ENCODE measurements around the gene NOXA1.

NOXA1 gene

DNA sequence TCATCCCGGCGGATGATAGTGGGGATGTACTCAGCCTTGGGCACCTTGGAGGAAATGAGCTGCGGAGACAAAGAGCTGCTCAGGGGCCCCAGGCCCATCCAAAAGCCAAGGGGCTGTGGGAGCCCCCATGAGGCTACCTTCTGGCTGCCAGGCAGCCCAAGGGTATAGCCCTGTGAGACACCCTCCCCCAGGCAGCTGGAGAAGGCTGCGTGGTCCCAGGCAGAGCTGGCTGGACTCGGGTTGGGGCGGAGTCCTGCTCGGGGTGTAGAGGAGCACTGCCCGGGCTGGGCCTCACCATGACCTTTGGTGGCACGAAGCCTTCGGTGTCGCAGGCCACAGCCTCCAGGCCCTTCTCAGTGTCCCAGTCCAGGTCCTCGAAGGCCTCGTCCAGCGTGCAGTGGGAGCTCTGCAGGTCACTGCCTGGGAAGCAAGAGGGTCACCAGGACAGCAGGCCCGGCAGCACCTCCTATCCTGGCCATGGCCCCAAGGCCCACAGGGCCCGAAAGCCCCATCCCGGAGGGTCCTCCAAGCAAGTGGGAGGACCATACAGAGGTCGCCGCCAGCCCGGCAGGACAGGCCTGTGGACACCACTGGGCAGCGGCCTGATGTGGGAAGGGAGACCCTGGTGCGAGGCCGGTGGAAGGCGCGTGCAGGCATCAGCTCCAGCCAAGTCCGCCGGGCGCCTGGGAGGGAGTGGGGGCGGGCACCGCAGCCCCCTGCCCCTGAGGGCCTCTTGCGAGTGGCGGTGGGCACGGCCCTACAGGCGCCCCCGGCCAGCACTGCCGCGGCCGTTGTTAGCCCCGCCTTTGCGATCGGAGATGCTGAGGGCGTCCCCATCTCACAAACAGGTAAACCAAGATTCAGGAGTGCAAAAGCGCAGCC, 29.8 kb downstream of the NOXA1 start:
- 91 to 96% methylated on average over 41 of the region's 43 CpGs for WGBS, 2 experiments (ENCODE audit: insufficient coverage in 2 of 2)
- Histone ChIP-seq H3K36me3 (ENCODE audit: control insufficient read depth, insufficient read depth, low read length) (peaks cover 57% of the 10 kb centered on the region), H3K9me3 (ENCODE audit: control insufficient read depth, low read length) (no peaks in the 10 kb centered on the region), H3K4me1 (ENCODE audit: control insufficient read depth, insufficient read depth, low read length, poor library complexity, severe bottlenecking) (peaks cover 18% of the 10 kb centered on the region), H3K4me3 (ENCODE audit: extremely low read depth, insufficient read depth, low read length, poor library complexity, severe bottlenecking) (peak overlapping the region; percentile 19), H3K27ac (ENCODE audit: low read depth, low read length, severe bottlenecking) (no peak overlapping the region)

DNA sequence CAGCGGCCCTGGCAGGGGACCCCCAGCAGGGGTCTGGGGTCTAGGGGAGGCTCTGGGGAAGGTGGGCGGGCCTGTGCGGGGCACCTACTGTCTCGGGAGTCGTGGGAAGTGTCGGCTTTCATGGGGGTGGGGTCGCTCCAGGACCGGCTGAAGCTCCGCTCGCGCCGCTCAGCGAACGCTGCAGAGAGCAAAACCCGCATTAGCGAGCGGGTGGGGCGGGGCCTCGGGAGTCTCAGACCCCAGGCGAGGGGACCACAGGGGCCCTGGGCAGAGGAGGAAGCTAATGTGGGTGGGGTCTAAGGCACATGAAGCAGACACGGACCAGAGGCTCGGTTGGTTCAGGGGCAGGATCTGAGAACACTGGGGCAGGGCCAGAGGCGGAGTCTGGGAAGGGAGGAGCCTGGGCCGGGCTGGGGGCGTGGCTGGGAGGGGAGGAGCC, 30.5 kb downstream of the NOXA1 start:
- peaks cover 57% of the 10 kb centered on the region for H3K36me3 ChIP-seq (ENCODE audit: control insufficient read depth, insufficient read depth, low read length)
- H3K9me3 ChIP-seq (ENCODE audit: control insufficient read depth, low read length): no peaks in the 10 kb centered on the region
- H3K27ac ChIP-seq (ENCODE audit: low read depth, low read length, severe bottlenecking): no peak overlapping the region
- WGBS, 2 experiments (ENCODE audit: insufficient coverage in 2 of 2): 22 to 33% methylated on average over 12 to 20 of the region's 25 CpGs
- peak overlapping the region; percentile 19 for H3K4me3 ChIP-seq (ENCODE audit: extremely low read depth, insufficient read depth, low read length, poor library complexity, severe bottlenecking)
- H3K4me1 ChIP-seq (ENCODE audit: control insufficient read depth, insufficient read depth, low read length, poor library complexity, severe bottlenecking): peaks cover 18% of the 10 kb centered on the region

DNA sequence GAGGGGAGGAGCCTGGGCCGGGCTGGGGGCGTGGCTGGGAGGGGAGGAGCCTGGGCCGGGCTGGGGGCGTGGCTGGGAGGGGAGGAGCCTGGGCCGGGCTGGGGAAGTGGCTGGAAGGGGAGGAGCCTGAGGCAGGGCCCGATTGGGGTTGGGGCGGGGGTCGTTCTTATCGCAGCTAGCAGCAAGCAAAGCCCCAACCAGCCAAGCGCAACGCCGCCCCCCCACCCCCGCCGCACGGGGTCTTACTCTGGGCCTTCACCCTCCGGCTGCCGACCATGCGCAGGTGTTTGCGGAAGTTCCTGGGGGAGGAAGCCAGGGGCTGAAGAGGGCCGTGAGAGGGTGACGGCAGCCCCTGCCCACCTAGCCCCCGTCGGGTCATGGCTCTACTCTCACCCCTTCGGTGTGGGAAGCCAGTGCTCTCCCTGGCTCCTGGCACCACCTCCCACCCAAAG, 31.0 kb downstream of the NOXA1 start:
- 36 to 37% methylated on average over 6 to 17 of the region's 24 CpGs for WGBS, 2 experiments (ENCODE audit: insufficient coverage in 2 of 2)
- peaks cover 54% of the 10 kb centered on the region for H3K36me3 ChIP-seq (ENCODE audit: control insufficient read depth, insufficient read depth, low read length)
- peaks cover 18% of the 10 kb centered on the region for H3K4me1 ChIP-seq (ENCODE audit: control insufficient read depth, insufficient read depth, low read length, poor library complexity, severe bottlenecking)
- H3K27ac ChIP-seq (ENCODE audit: low read depth, low read length, severe bottlenecking): peak overlapping the region; percentile 39
- H3K9me3 ChIP-seq (ENCODE audit: control insufficient read depth, low read length): no peaks in the 10 kb centered on the region
- no peak overlapping the region for H3K4me3 ChIP-seq (ENCODE audit: extremely low read depth, insufficient read depth, low read length, poor library complexity, severe bottlenecking)

DNA sequence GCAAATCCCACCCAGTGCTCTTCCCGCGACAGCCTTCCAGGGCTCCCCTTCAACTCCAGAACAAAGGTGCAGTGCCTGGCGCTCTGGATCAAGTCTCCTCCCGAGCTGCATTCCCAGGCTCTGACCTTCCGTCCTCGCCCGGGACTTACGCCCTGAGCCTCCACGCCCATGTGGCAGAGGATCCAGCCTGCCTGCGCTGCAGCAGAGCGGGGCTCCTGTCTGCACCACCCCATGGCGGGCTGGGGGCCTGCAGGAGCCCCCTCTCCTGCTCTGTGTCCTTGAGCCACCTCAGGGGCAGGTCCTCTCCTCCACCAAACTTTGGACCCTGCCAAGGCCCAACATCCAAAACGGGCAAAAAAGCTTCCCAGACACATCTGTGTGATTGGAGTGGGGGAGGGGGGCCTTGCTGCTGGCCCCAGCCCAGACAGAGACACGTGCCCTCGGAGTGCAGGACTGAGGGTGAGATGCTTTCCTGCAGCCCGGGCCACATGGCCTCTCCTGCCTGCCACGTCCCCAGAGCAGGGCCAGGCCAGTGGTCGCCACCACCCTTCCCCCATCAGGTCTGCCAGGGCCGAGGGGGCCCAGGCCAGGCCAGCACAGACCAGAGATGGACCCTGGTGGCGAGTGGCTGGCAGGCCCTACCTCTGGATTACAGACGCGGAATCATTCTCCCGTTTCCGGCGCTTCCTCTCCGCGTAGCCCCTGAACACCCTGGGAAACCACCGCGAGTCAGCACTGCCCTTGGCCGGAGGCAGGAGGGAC, 31.6 kb downstream of the NOXA1 start:
- Histone ChIP-seq H3K4me1 (ENCODE audit: control insufficient read depth, insufficient read depth, low read length, poor library complexity, severe bottlenecking) (peaks cover 21% of the 10 kb centered on the region), H3K4me3 (ENCODE audit: extremely low read depth, insufficient read depth, low read length, poor library complexity, severe bottlenecking) (no peak overlapping the region), H3K36me3 (ENCODE audit: control insufficient read depth, insufficient read depth, low read length) (peaks cover 48% of the 10 kb centered on the region), H3K27ac (ENCODE audit: low read depth, low read length, severe bottlenecking) (peak overlapping the region; percentile 49), H3K9me3 (ENCODE audit: control insufficient read depth, low read length) (no peaks in the 10 kb centered on the region)
- 84 to 86% methylated on average over 27 of the region's 30 CpGs for WGBS, 2 experiments (ENCODE audit: insufficient coverage in 2 of 2)

- H3K27ac ChIP-seq (ENCODE audit: low read depth, low read length, severe bottlenecking): no peak overlapping the region
Measured at GRCh38 chr9:137455359-137455991, 32.3 kb downstream of the NOXA1 start.

GRCh38 chr9:137456061-137456863, 33.1 kb downstream of the NOXA1 start:
- Histone ChIP-seq H3K36me3 (ENCODE audit: control insufficient read depth, insufficient read depth, low read length) (peaks cover 44% of the 10 kb centered on the region), H3K4me3 (ENCODE audit: extremely low read depth, insufficient read depth, low read length, poor library complexity, severe bottlenecking) (no peak overlapping the region), H3K9me3 (ENCODE audit: control insufficient read depth, low read length) (no peaks in the 10 kb centered on the region), H3K4me1 (ENCODE audit: control insufficient read depth, insufficient read depth, low read length, poor library complexity, severe bottlenecking) (peaks cover 21% of the 10 kb centered on the region), H3K27ac (ENCODE audit: low read depth, low read length, severe bottlenecking) (no peak overlapping the region)
- WGBS, 2 experiments (ENCODE audit: insufficient coverage in 2 of 2): 90 to 93% methylated on average over 11 to 12 of the region's 12 CpGs

More at GRCh38 chr9:137455359-137455991, 32.3 kb downstream of the NOXA1 start:
- WGBS, 2 experiments (ENCODE audit: insufficient coverage in 2 of 2): 90% methylated on average over 11 to 15 of the region's 18 CpGs
- H3K36me3 ChIP-seq (ENCODE audit: control insufficient read depth, insufficient read depth, low read length): peaks cover 44% of the 10 kb centered on the region
- H3K9me3 ChIP-seq (ENCODE audit: control insufficient read depth, low read length): no peaks in the 10 kb centered on the region
- no peak overlapping the region for H3K4me3 ChIP-seq (ENCODE audit: extremely low read depth, insufficient read depth, low read length, poor library complexity, severe bottlenecking)
- H3K4me1 ChIP-seq (ENCODE audit: control insufficient read depth, insufficient read depth, low read length, poor library complexity, severe bottlenecking): peaks cover 21% of the 10 kb centered on the region

DNA sequence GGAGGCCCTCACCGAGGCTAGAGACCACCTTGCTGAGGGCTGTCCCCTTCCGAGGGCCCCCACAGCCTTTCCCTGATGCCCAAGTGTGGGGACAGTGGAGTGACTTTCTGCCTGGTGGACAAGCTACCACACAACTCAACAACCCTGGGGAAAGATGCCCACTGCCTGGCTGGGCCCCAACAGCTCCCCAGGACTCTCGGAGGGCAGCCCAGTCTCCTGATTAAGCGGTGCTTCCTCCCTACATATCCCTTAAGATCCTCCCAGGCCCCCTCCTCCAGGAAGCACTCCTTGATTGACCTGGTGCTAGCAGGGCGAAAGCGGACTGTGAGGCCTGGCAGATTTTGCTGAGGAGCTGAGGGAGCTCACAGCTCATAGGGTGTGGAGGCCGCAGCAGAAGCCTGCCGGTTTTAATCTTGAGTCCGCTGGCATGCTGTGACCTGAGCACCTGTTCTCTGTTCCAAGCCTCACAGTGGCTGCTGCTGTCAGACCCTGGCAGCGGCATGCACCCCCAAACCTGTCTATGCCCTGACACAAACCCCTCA, 33.7 kb downstream of the NOXA1 start:
- 91 to 94% methylated on average over 6 to 9 of the region's 10 CpGs for WGBS, 2 experiments (ENCODE audit: insufficient coverage in 2 of 2)
- H3K4me3 ChIP-seq (ENCODE audit: extremely low read depth, insufficient read depth, low read length, poor library complexity, severe bottlenecking): no peak overlapping the region

DNA sequence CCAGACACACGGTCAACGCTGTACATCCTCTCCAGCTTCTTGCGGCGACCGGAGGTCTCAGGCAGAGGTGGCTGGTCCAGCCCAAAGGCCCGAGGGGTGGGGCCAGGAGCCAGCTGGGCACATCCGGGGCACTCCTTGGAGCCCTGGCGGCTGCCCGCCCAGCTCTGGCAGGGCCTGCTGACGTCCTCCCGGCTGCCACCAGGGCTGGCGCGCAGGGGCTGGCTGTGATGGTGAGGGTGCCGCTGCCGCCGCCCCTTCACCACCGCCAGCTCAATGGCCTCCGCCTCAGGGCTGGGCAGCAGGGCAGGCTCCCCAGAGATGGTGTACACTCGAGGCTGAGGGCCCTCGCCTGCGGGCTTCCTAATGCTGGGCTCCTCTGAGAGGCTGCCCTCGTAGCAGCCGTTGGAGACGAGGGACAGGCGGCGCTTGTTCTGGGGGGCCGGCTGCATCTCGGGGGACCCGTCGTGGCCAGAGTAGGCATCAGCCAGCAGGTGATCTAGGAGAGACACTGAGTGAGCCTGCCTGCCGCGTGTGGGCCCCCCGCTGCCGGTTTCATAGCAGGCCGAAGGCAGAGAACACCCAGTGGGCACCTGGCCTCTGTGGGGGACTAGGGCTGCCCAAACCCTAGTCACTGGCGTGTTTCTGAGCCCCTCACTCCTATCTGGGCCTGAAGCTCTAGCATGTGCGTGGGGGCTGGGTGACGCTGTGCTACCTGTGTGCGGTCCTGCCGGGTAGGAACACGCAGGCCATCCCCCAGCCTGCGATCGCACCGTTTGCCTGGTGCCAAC, 34.4 kb downstream of the NOXA1 start:
- Histone ChIP-seq H3K36me3 (ENCODE audit: control insufficient read depth, insufficient read depth, low read length) (peaks cover 38% of the 10 kb centered on the region), H3K4me1 (ENCODE audit: control insufficient read depth, insufficient read depth, low read length, poor library complexity, severe bottlenecking) (peaks cover 21% of the 10 kb centered on the region), H3K9me3 (ENCODE audit: control insufficient read depth, low read length) (no peaks in the 10 kb centered on the region), H3K4me3 (ENCODE audit: extremely low read depth, insufficient read depth, low read length, poor library complexity, severe bottlenecking) (peak overlapping the region; percentile 66), H3K27ac (ENCODE audit: low read depth, low read length, severe bottlenecking) (no peak overlapping the region)
- 94% methylated on average over 32 to 44 of the region's 44 CpGs for WGBS, 2 experiments (ENCODE audit: insufficient coverage in 2 of 2)

More for the DNA sequence above, 33.7 kb downstream of the NOXA1 start:
- Histone ChIP-seq H3K4me1 (ENCODE audit: control insufficient read depth, insufficient read depth, low read length, poor library complexity, severe bottlenecking) (peaks cover 21% of the 10 kb centered on the region), H3K9me3 (ENCODE audit: control insufficient read depth, low read length) (no peaks in the 10 kb centered on the region), H3K27ac (ENCODE audit: low read depth, low read length, severe bottlenecking) (no peak overlapping the region), H3K36me3 (ENCODE audit: control insufficient read depth, insufficient read depth, low read length) (peaks cover 44% of the 10 kb centered on the region)
